CD14-positive monocyte (primary cell): ENCODE data around the gene ADAMTSL4. TPM values are rescaled to one million over a fixed set of nuclear protein-coding genes. Genes with fewer than 3 reads are reported as not detected.

Experiments
- DNase-seq, 3 donors: peaks; one replicate each; pipeline ENCODE4 v3.0.0-alpha.2; 2011 to 2022
- H2AFZ ChIP-seq: 2 replicates; pipeline ENCODE4 v1.6.0; 2012; ENCODE audit warnings: mild to moderate bottlenecking, low read depth, low read length, inconsistent platforms; ENCODE audit not compliant: insufficient read depth, poor library complexity, severe bottlenecking
- H3K27ac ChIP-seq, 2 donors: 1 replicate in 1 of 2; 2 replicates in 1 of 2; pipeline ENCODE4 v1.5.1; 2012 to 2013; ENCODE audit warnings: low read length in 2 of 2, control low read depth in 1 of 2, inconsistent platforms in 1 of 2, low read depth in 1 of 2, mild to moderate bottlenecking in 1 of 2
- H3K27me3 ChIP-seq, 2 donors: one replicate each; pipeline versions ENCODE4 v1.6.0 to v1.6.1; 2011 to 2013; ENCODE audit warnings: low read length in 2 of 2; ENCODE audit not compliant: control insufficient read depth in 2 of 2, insufficient read depth in 2 of 2
- H3K36me3 ChIP-seq, 2 donors: replicated peaks in 1 of 2; 1 replicate in 1 of 2; 2 replicates in 1 of 2; pipeline versions ENCODE4 v1.5.1 to v1.6.1; 2012 to 2013; ENCODE audit warnings: low read length in 2 of 2, control low read depth in 1 of 2, inconsistent platforms in 1 of 2, mild to moderate bottlenecking in 1 of 2; ENCODE audit not compliant: insufficient read depth in 2 of 2, control insufficient read depth in 1 of 2
- H3K4me1 ChIP-seq, 2 donors: 1 replicate in 1 of 2; 2 replicates in 1 of 2; pipeline versions ENCODE4 v1.5.1 to v1.6.1; 2012 to 2013; ENCODE audit warnings: low read length in 2 of 2, control low read depth in 1 of 2, inconsistent platforms in 1 of 2, mild to moderate bottlenecking in 1 of 2, moderate library complexity in 1 of 2; ENCODE audit not compliant: insufficient read depth in 2 of 2, control insufficient read depth in 1 of 2
- H3K4me2 ChIP-seq: replicated peaks from 2 replicates; pipeline ENCODE3; 2012; ENCODE audit warnings: low read length, moderate library complexity, mild to moderate bottlenecking; ENCODE audit not compliant: poor library complexity, severe bottlenecking; ENCODE audit errors: extremely low read depth
- H3K4me3 ChIP-seq, 3 experiments: fragments of 200-600 bp in 1 of 3; sonication (generic) in 1 of 3; replicated peaks in 1 of 3; 1 replicate in 2 of 3; 2 replicates in 1 of 3; pipeline ENCODE4 v1.5.1; 2011 to 2013; ENCODE audit warnings: low read length in 3 of 3, mild to moderate bottlenecking in 3 of 3, control low read depth in 2 of 3, low read depth in 2 of 3, inconsistent platforms in 1 of 3, moderate library complexity in 1 of 3
- H3K79me2 ChIP-seq: 2 replicates; pipeline ENCODE4 v1.6.0; 2012; ENCODE audit warnings: mild to moderate bottlenecking, control low read depth, inconsistent platforms, low read length, moderate library complexity; ENCODE audit not compliant: insufficient read depth
- H3K9ac ChIP-seq: 2 replicates; pipeline ENCODE4 v1.6.0; 2017; ENCODE audit warnings: low read length, mild to moderate bottlenecking; ENCODE audit not compliant: insufficient read depth, poor library complexity, severe bottlenecking
- H3K9me3 ChIP-seq, 2 donors: replicated peaks in 1 of 2; 1 replicate in 1 of 2; 2 replicates in 1 of 2; pipeline versions ENCODE4 v1.5.1 to v1.6.1; 2012 to 2013; ENCODE audit warnings: low read length in 2 of 2, control low read depth in 1 of 2; ENCODE audit not compliant: control insufficient read depth in 1 of 2, insufficient read depth in 1 of 2
- H4K20me1 ChIP-seq: 2 replicates; pipeline ENCODE4 v1.6.0; 2012; ENCODE audit warnings: mild to moderate bottlenecking, low read length, control low read depth, moderate library complexity; ENCODE audit not compliant: insufficient read depth
- H3K27ac Mint-ChIP-seq, 7 donors: one replicate each; pipeline ENCODE4 v1.8.0; 2020; ENCODE audit warnings: mild to moderate bottlenecking in 7 of 7, mixed read lengths in 7 of 7, moderate library complexity in 6 of 7, inconsistent platforms in 2 of 7
- H3K27me3 Mint-ChIP-seq, 3 donors: one replicate each; pipeline ENCODE4 v1.8.0; 2021 to 2022; ENCODE audit warnings: low read depth in 3 of 3, mild to moderate bottlenecking in 3 of 3, mixed read lengths in 3 of 3, moderate library complexity in 3 of 3, inconsistent platforms in 1 of 3
- H3K36me3 Mint-ChIP-seq, 2 donors: one replicate each; pipeline ENCODE4 v1.8.0; 2020; ENCODE audit warnings: mixed read lengths in 2 of 2, inconsistent platforms in 1 of 2, mild to moderate bottlenecking in 1 of 2
- H3K4me1 Mint-ChIP-seq: one replicate; pipeline ENCODE4 v1.8.0; 2020; ENCODE audit warnings: mild to moderate bottlenecking, mixed read lengths
- H3K4me3 Mint-ChIP-seq, 2 donors: one replicate each; pipeline ENCODE4 v1.8.0; 2020; ENCODE audit warnings: mild to moderate bottlenecking in 2 of 2, mixed read lengths in 2 of 2, moderate library complexity in 1 of 2
- H3K9me3 Mint-ChIP-seq, 7 donors: one replicate each; pipeline ENCODE4 v1.8.0; 2020 to 2022; ENCODE audit warnings: mixed read lengths in 7 of 7, mild to moderate bottlenecking in 6 of 7, moderate library complexity in 6 of 7, inconsistent platforms in 2 of 7
- CTCF ChIP-seq: fragments of 200-600 bp; IDR thresholded peaks from one replicate; pipeline ENCODE4 v1.8.0; 2022; ENCODE audit warnings: antibody characterized with exemption, mild to moderate bottlenecking
- WGBS: methylation state at CpG from one replicate; pipeline ENCODE4 v1.1.5; 2013; ENCODE audit warnings: missing lambda C conversion rate; ENCODE audit not compliant: insufficient coverage; 5-methylcytosine and 5-hydroxymethylcytosine counted together
- intact Hi-C, 2 donors: fragments of 100-400 bp; cut with micrococcal nuclease; formaldehyde crosslinking; loops; one replicate each; pipeline versions ENCODE4 v1.15.0 to v1.15.1; 2023
- polyA plus RNA-seq, 3 donors: library from polyadenylated mRNA; depleted of rRNA in 1 of 3; unstranded in 2 of 3; stranded (reverse) in 1 of 3; fragments of 300-500 nt in 2 of 3; fragments of >200 nt in 1 of 3; fragmentation: Illumina TruSeq in 2 of 3; gene quantifications; 1 replicate in 2 of 3; 2 replicates in 1 of 3; pipeline ENCODE4 v1.2.3, GENCODE V29; 2012 to 2021

ADAMTSL4 gene
- polyA plus RNA-seq, 3 donors, result 2.5 to 109 (median 2.8) TPM

DNA sequence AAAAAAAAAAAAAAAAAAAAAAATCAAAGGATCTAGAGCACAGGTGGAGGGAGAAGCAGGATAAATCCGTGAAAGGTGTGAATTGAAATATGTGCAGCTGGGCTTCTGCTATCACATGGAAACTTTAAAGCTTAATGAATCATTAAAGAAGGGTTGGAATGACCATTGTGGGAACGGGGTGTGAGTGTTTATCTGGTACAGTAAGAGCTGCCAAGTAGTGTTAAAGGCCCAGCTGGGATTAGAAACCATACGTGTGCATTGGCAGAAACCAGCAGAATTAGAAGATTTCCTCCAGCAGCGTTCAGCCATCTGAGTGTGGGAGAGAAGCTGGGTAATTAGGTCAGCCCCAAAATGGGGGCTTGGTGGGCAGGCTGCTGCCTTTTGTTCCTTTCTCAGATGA, 20.2 kb upstream of the ADAMTSL4 start:
- Histone ChIP-seq H3K36me3 (no peaks in the 10 kb centered on the region), H3K27me3 (no peaks in the 10 kb centered on the region), H3K4me1 (no peaks in the 10 kb centered on the region), H3K9ac (no peak overlapping the region), H3K9me3 (no peaks in the 10 kb centered on the region), H3K79me2 (no peaks in the 10 kb centered on the region), H2AFZ (no peak overlapping the region), H3K4me2 (no peak overlapping the region), H3K27ac (no peak overlapping the region), H3K4me3 (no peak overlapping the region), H4K20me1 (no peaks in the 10 kb centered on the region)
- Mint-ChIP-seq H3K4me3 (no peak overlapping the region), H3K4me1 (peaks cover 5% of the 10 kb centered on the region), H3K27ac (no peak overlapping the region), H3K9me3 (no peaks in the 10 kb centered on the region), H3K27me3 (peaks cover 0 to 5% (median 2%) of the 10 kb centered on the region in 3 donors), H3K36me3 (no peaks in the 10 kb centered on the region)
- no peak for DNase-seq
- intact Hi-C loops, result no loop called here
- WGBS, result 91% methylated on average over 4 of the region's 4 CpGs
- TF ChIP-seq CTCF, result no peak

- Mint-ChIP-seq H3K9me3 (peaks cover 0 to 1% (median 0%) of the 10 kb centered on the region in 7 donors), H3K27ac (peak overlapping the region in 1 of 7 donors; percentile 25), H3K4me1 (peaks cover 5% of the 10 kb centered on the region), H3K27me3 (peaks cover 0 to 5% (median 2%) of the 10 kb centered on the region in 3 donors), H3K36me3 (no peaks in the 10 kb centered on the region), H3K4me3 (no peak overlapping the region)
- TF ChIP-seq CTCF, result no peak
- Histone ChIP-seq H3K4me1 (no peaks in the 10 kb centered on the region), H3K4me2 (no peak overlapping the region), H4K20me1 (no peaks in the 10 kb centered on the region), H3K27me3 (no peaks in the 10 kb centered on the region), H3K4me3 (no peak overlapping the region), H3K9me3 (no peaks in the 10 kb centered on the region), H3K36me3 (no peaks in the 10 kb centered on the region), H3K79me2 (no peaks in the 10 kb centered on the region), H3K27ac (no peak overlapping the region), H3K9ac (no peak overlapping the region), H2AFZ (no peak overlapping the region)
- 98% methylated on average over 14 of the region's 14 CpGs for WGBS
- DNase-seq, result no peak
- intact Hi-C loops, result loop anchor here in 1 of 2 donors (5.0 kb wide), 1 partner anchor 63 kb away; no protein-coding TSS in a partner anchor
These were observed 18.6 kb upstream of the ADAMTSL4 start for GRCh38 chr1:150530491-150531159.
